ENCODE results near the gene LGALS16.
"Not testable (repeated sequence)": the region's sequence is repeated elsewhere in the genome, so short reads cannot be mapped to it uniquely, and the experiment has no call there.

Gene LGALS16

GRCh38 chr19:39647918-39648317, 7.8 kb upstream of the LGALS16 start:
- TF ChIP-seq POLR2AphosphoS5 (IDR thresholded peaks at IDR 0.05; ENCODE audit: low read depth, low read length): no peak
- TF ChIP-seq TAF1 (IDR thresholded peaks at IDR 0.05; ENCODE audit: borderline replicate concordance, low read depth, low read length): no peak
- no peak for TF ChIP-seq POLR2A (IDR thresholded peaks at IDR 0.05; ENCODE audit: low read depth, low read length)
- DNase-seq (ENCODE audit: insufficient read length): no peak
- FAIRE-seq: no peak

GRCh38 chr19:39659791-39660190, 4.1 kb downstream of the LGALS16 start:
- FAIRE-seq: peak; percentile 79
- TF ChIP-seq TAF1 (IDR thresholded peaks at IDR 0.05; ENCODE audit: borderline replicate concordance, low read depth, low read length): no peak
- TF ChIP-seq POLR2AphosphoS5 (IDR thresholded peaks at IDR 0.05; ENCODE audit: low read depth, low read length): no peak
- TF ChIP-seq POLR2A (IDR thresholded peaks at IDR 0.05; ENCODE audit: low read depth, low read length): no peak

DNA sequence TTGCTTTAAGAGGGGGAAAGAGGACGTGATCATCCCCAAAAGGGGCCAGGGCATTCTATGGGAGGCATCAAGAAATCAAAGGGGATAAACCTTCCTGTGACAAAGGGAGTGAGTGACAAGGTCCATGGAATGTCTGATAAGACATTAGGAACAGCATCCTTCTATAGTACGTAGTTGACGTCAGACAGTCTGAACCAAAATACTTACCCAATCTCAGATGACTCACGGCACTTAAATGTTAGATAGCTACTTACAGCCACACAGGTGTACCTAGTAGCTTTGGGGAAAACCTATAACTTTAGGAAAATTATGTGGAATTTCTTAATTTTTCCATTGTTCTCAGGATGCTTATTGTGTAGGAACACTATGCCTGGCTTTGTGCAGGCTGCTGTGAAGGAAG, 4.9 kb downstream of the LGALS16 start:
- no peak for DNase-seq (ENCODE audit: insufficient read length)
- TF ChIP-seq TAF1 (IDR thresholded peaks at IDR 0.05; ENCODE audit: borderline replicate concordance, low read depth, low read length) (no peak), POLR2AphosphoS5 (IDR thresholded peaks at IDR 0.05; ENCODE audit: low read depth, low read length) (no peak), POLR2A (IDR thresholded peaks at IDR 0.05; ENCODE audit: low read depth, low read length) (no peak)
- no peak for FAIRE-seq

More at GRCh38 chr19:39659791-39660190, 4.1 kb downstream of the LGALS16 start:
- no peak for DNase-seq (ENCODE audit: insufficient read length)

DNA sequence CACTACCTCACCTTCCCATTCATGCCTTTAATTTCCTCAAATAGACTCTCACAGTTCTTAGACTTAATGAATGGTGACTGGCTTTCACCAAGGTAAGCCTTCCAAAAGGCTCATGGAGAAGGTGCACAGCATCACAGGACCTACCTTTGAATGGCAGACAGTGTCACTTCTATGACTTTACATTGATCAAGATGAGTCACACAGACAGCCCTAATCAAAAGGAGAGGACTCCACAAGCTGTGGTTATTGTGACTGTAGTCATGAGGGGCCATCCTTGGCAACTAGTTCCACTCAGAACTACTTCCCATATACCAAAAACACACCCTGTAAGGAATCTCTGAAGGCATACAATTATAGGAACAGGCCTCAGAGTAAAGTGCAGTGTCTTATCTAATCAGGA, 5.9 kb downstream of the LGALS16 start:
- TF ChIP-seq POLR2A (IDR thresholded peaks at IDR 0.05; ENCODE audit: low read depth, low read length): no peak
- FAIRE-seq (no peak), DNase-seq (ENCODE audit: insufficient read length) (no peak)

- DNase-seq (ENCODE audit: insufficient read length); FAIRE-seq: not testable (repeated sequence)
Observed at GRCh38 chr19:39669860-39670259, 14.1 kb downstream of the LGALS16 start.

GRCh38 chr19:39670998-39671397, 15.3 kb downstream of the LGALS16 start:
- no peak for FAIRE-seq
- DNase-seq (ENCODE audit: insufficient read length): no peak
- TF ChIP-seq POLR2A (IDR thresholded peaks at IDR 0.05; ENCODE audit: low read depth, low read length): no peak
- no peak for TF ChIP-seq POLR2AphosphoS5 (IDR thresholded peaks at IDR 0.05; ENCODE audit: low read depth, low read length)
- no peak for TF ChIP-seq TAF1 (IDR thresholded peaks at IDR 0.05; ENCODE audit: borderline replicate concordance, low read depth, low read length)

DNA sequence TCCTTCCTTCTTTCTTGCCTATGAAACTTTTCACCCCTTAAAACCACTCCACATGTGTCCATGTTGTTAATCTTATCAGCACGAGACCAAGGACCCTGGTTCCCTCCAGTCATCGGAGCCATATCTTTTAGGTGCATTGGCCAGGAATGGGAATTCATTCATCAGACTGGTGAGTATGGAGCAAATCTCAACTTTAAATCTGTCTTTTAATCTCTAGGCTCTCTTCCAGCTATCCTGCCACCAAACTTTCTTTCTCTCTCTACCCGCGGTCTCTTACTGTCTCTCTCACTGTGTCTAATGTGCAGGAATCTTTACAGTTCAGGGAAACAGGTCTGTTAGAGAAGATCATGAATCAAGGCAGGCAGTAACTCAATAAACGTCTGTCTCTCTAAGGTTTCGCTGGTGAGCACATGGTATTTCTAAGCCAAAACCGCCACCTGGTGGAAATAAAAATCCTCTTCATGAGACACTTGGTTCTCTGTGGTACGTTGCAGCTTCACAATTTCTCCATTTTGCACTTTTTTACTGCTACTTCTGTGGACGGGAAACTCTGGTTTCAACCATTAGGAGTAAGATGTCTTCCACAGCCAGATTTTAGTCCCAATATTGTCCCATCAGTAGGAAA, 16.1 kb downstream of the LGALS16 start:
- no peak for TF ChIP-seq TAF1 (IDR thresholded peaks at IDR 0.05; ENCODE audit: borderline replicate concordance, low read depth, low read length)
- no peak for TF ChIP-seq POLR2A (IDR thresholded peaks at IDR 0.05; ENCODE audit: low read depth, low read length)
- TF ChIP-seq POLR2AphosphoS5 (IDR thresholded peaks at IDR 0.05; ENCODE audit: low read depth, low read length): no peak
- DNase-seq (ENCODE audit: insufficient read length) (no peak), FAIRE-seq (peak; percentile 87)

GRCh38 chr19:39672473-39672872, 16.8 kb downstream of the LGALS16 start:
- no peak for TF ChIP-seq TAF1 (IDR thresholded peaks at IDR 0.05; ENCODE audit: borderline replicate concordance, low read depth, low read length)
- TF ChIP-seq POLR2AphosphoS5 (IDR thresholded peaks at IDR 0.05; ENCODE audit: low read depth, low read length): no peak
- no peak for TF ChIP-seq POLR2A (IDR thresholded peaks at IDR 0.05; ENCODE audit: low read depth, low read length)
- FAIRE-seq: no peak
- DNase-seq (ENCODE audit: insufficient read length): no peak

- DNase-seq (ENCODE audit: insufficient read length): not testable (repeated sequence)
- peak; percentile 80 for FAIRE-seq
Observed at GRCh38 chr19:39673862-39674261, 18.1 kb downstream of the LGALS16 start.

GRCh38 chr19:39676004-39676403, 20.3 kb downstream of the LGALS16 start:
- FAIRE-seq (peak; percentile 90), DNase-seq (ENCODE audit: insufficient read length) (no peak)
- TF ChIP-seq POLR2A (IDR thresholded peaks at IDR 0.05; ENCODE audit: low read depth, low read length) (no peak), TAF1 (IDR thresholded peaks at IDR 0.05; ENCODE audit: borderline replicate concordance, low read depth, low read length) (no peak), POLR2AphosphoS5 (IDR thresholded peaks at IDR 0.05; ENCODE audit: low read depth, low read length) (no peak)

DNA sequence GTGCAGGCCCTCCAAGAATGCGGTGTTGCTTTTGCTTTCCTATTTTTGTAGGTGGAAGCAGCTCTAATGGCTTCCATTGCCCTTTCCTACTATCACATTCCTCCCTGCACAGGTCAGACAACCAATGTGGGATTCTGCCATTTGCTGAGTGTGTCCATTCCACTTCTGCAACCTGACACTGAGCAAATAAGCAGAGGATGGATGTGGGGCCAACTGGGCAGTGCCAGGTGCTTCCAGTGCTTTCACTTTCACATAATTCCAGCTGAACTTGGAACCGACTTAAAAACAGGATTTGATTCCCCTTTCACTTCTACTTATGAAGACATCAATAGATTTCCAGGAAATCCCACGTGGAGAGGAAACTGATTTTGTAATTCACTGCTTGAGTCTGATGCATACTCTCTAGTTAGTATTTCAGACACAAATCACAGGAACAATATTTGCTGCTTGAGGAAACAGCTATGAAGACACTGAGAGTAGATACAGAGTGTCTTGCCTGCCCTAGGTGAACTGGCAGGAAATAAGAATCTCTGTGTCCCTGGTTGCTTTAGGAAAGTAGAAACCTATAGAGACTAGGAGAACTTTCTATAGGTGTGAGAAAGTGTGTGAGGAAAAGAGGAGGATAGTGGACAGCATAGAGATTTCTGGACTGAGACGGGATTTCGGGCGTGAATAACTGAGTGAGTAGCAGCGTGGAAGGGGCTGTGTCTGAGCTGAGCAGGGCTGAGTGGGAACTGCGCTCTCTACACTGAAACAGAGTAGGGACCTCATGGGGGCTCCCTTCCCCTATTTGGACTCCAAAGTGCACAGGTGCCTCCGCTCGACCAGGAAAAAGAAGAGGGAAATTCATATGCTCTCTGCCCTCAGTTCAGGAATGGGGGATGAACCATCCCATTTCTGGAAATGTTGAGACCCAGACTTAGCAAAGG, 22.5 kb downstream of the LGALS16 start:
- FAIRE-seq (no peak), DNase-seq (ENCODE audit: insufficient read length) (no peak)
- no peak for TF ChIP-seq POLR2A (IDR thresholded peaks at IDR 0.05; ENCODE audit: low read depth, low read length)

- peak; percentile 95 for FAIRE-seq
Observed at GRCh38 chr19:39679056-39679790, 23.5 kb downstream of the LGALS16 start.

More at GRCh38 chr19:39679056-39679790, 23.5 kb downstream of the LGALS16 start:
- TF ChIP-seq TAF1 (IDR thresholded peaks at IDR 0.05; ENCODE audit: borderline replicate concordance, low read depth, low read length): no peak
- TF ChIP-seq POLR2A (IDR thresholded peaks at IDR 0.05; ENCODE audit: low read depth, low read length): peak; percentile 63
- no peak for TF ChIP-seq POLR2AphosphoS5 (IDR thresholded peaks at IDR 0.05; ENCODE audit: low read depth, low read length)
- peak; percentile 26 for DNase-seq (ENCODE audit: insufficient read length)
